Retinal pigment epithelial cell (primary cell): ENCODE data around the gene AHI1.

ENCODE experiments used
- DNase-seq: peaks from one replicate; pipeline ENCODE4 v3.0.0-alpha.2; 2010; ENCODE audit warnings: low read depth
- H3K4me3 ChIP-seq: 2 replicates; pipeline ENCODE4 v1.5.1; 2011; ENCODE audit warnings: mild to moderate bottlenecking, low read length, control low read depth, moderate library complexity
- TF ChIP-seq, protein P1 (sequence below): conservative IDR thresholded peaks from 2 replicates; pipeline ENCODE4 v1.5.1; 2011; ENCODE audit warnings: low read depth, low read length, control low read depth, inconsistent platforms

The AHI1 gene

DNA sequence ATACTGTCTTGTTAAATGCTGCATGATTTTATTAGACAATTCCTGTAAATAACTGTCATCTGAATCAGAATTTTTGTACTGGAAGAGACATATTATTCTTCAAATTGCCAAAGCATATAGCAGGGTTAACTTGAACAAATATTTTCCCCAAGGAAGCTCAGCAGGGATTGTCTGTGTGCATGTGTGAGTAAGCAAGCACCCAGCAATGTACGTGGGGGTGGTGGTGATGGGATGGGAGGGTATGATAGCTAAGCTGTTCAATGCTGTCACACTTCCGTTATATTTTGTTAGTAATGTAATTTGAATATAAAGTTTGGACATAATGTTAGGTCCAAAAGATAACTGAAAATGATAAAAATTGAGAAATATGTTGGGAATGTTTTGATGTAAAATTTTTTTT is 198.3 kb downstream of the AHI1 start:
- H3K4me3 ChIP-seq, result no peak overlapping the region
- TF ChIP-seq, protein P1, sequence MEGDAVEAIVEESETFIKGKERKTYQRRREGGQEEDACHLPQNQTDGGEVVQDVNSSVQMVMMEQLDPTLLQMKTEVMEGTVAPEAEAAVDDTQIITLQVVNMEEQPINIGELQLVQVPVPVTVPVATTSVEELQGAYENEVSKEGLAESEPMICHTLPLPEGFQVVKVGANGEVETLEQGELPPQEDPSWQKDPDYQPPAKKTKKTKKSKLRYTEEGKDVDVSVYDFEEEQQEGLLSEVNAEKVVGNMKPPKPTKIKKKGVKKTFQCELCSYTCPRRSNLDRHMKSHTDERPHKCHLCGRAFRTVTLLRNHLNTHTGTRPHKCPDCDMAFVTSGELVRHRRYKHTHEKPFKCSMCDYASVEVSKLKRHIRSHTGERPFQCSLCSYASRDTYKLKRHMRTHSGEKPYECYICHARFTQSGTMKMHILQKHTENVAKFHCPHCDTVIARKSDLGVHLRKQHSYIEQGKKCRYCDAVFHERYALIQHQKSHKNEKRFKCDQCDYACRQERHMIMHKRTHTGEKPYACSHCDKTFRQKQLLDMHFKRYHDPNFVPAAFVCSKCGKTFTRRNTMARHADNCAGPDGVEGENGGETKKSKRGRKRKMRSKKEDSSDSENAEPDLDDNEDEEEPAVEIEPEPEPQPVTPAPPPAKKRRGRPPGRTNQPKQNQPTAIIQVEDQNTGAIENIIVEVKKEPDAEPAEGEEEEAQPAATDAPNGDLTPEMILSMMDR, result no peak

DNA sequence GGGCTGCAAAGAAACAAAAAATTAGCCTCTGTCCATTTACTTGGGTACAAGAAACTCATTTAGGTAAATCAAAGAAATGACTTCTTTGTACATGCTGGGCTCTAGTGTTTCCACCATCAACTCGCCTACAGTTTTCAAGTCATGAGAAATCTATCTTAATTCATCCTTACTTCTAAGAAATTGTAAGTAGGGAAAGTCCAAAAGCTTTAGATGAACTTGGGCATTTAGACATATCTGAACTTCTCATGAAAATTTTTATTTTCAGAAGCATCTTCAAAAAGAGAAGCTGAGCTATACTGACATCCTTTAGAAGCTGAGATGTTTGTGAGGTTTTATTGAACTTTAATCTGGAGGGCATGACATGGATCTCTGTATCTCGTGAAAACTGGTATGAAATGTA is 199.1 kb downstream of the AHI1 start:
- TF ChIP-seq, protein P1, result no peak
- no peak overlapping the region for H3K4me3 ChIP-seq
- no peak for DNase-seq

More for the DNA sequence above, 198.3 kb downstream of the AHI1 start:
- no peak for DNase-seq

DNA sequence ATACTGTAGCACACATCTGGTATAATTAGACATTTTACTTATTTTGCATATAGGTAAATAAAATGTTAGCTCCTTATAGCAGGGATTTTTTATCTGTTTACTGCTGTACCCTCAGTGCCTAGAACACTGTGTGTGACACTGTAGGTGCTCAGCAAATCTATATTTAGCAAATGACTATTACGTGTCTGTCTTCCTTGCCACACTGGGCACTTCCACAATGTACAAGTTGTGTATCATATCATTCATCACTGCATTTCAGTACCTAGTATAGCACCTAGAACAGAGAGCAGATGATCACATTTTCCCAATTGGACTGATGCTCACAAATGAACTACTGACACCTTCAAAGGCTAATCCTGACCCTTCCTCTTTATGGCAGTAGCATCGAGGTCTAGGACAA is 200.8 kb downstream of the AHI1 start:
- H3K4me3 ChIP-seq, result no peak overlapping the region
- DNase-seq, result no peak
- TF ChIP-seq, protein P1, result no peak

DNA sequence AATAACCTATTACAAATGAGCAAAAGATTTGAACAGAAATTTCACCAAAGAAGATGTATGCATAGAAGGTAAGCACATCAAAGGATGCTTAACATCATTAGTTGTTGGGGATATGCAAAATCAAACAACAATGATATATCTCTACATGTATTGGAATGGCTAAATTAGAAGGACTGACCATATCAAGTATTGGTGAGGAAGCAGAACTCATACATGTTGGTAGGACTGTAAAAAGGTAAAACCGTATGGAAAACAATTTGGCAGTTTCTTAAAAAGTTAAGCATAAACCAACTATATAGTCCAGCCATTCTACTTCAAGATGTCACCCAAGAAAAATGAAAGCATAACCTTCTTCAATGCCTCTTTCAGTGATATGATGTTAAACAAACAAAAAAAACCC is 202.5 kb downstream of the AHI1 start:
- no peak for DNase-seq
- no peak overlapping the region for H3K4me3 ChIP-seq
- TF ChIP-seq, protein P1, result no peak

DNA sequence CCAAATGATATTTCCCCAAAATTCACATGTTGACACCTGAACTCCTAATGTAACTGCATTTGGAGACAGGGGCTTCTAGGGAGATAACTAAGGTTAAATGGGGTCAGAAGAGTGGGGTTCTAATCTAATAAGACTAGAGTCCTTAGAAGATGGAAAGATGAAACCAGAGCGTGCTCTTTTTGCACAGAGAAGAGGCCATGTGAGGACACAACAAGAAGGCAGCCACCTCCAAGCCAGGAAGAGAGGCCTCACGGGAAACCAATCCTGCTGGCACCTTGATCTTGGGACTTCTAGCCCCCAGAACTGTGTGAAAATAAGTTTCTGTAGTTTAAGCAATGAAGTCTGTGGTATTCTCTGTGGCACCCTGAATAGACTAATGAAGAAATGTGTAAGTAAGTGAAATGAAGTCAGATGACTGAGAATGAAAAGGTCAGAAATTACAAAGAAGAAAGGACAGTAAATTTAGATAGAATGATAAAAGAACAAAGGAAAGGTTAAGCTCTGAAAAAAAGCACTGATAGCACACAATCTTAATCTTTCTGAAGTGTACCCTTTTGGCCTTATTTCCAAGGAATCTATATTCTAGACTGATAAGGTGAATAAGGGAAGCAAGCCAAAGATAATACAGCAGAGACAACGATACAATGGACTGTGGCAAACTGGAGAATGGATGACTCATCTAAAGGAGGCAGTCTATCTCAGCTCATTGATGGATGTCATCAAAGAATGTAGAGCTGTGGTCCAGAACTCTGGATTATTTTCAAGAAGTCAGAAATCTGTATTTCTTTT is 206.1 kb downstream of the AHI1 start:
- TF ChIP-seq, protein P1, result no peak
- no peak overlapping the region for H3K4me3 ChIP-seq

DNA sequence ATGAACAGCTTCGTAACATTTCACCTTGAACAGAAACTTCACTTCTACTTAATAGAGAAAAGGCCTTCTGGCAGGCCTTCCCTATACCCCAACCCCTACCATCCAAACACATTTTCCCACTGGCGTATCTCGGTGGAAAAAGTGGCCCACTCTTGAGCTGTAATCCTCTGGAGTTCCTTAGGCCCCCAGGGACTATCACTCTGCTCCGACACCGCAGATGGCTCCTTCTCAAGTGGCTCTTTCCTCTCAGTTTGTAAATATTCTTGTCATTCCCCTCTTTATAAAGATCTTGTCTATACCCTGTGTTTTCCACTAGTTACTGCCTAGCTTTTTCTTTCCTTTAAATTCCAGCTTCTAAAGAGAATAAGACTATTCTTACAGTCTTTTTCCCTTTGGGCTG is 207.7 kb downstream of the AHI1 start:
- TF ChIP-seq, protein P1, result no peak
- no peak for DNase-seq
- H3K4me3 ChIP-seq, result no peak overlapping the region

More for the DNA sequence above, 206.1 kb downstream of the AHI1 start:
- peak; percentile 12 for DNase-seq

DNA sequence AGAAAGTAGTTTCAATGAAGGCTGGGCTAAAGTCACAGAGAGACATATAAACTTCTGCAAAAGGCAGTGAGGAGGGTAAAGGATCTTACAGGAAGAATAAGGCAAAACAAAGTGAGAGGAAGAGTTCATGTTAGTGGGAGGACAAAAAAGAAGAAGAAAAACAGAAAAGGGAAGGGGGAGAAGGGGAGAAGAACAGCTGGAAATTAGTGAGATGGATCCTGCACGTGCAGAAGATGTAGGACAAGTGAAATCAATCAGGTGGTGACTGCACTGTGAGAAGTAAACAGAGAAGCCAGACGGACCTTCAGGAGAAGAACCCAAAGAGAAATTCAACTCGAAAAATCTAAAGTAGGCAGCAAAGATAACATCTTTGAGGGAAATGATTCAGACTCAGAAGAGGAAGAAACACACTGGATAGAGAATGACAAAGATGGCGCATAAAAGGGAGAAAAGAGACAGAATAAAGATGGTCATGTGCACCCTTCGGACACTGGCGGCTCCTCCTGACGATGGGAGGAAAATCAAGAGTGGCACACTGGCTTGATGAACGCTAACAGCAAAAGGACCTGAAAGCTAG is 210.5 kb downstream of the AHI1 start:
- TF ChIP-seq, protein P1, result no peak
- no peak for DNase-seq
- H3K4me3 ChIP-seq, result no peak overlapping the region
